Dermis blood vessel endothelial cell (primary cell): ENCODE results near the gene SLC23A1. TPM values are rescaled to one million over a fixed set of nuclear protein-coding genes. Genes with fewer than 3 reads are reported as not detected.
A peak's percentile ranks its signal among the peaks of the same experiment; 100 is the strongest.
"Not testable (repeated sequence)": the region's sequence is repeated elsewhere in the genome, so short reads cannot be mapped to it uniquely, and the experiment has no call there.

Experiments
- DNase-seq: peaks from one replicate; pipeline ENCODE4 v3.0.0; 2010
- total RNA-seq: library from RNA; depleted of rRNA; stranded (reverse); fragments of >200 nt; gene quantifications from 2 replicates; pipeline ENCODE4 v1.2.3, GENCODE V29; 2014

Gene SLC23A1
- total RNA-seq, 1 donor from 2014 or later = not detected

- peak; percentile 22 for DNase-seq
Observed at GRCh38 chr5:139368613-139369012, 14.5 kb downstream of the SLC23A1 start.

- DNase-seq = no peak
Observed at GRCh38 chr5:139364466-139364865, 18.6 kb downstream of the SLC23A1 start.

DNA sequence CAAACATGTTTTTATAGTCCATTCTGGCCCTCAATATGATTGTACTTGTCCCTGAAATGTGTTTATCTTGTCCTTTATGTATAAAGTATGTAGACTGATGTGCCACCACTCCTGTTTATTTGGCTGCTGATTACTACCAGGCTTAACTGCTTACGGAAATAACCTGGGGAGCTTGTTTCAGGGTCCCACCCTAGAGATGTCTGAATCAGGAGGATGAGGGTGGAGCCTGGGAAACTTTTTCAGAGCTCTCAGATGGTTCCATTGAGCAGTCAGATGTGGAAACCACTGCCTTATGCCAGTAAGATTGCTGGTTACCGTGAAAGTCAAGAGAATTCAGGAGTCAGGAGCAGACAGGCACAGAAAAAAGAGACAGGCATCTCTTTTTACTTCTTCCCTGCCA, 19.2 kb downstream of the SLC23A1 start:
- no peak for DNase-seq

GRCh38 chr5:139361835-139362429, 21.2 kb downstream of the SLC23A1 start:
- no peak for DNase-seq

DNA sequence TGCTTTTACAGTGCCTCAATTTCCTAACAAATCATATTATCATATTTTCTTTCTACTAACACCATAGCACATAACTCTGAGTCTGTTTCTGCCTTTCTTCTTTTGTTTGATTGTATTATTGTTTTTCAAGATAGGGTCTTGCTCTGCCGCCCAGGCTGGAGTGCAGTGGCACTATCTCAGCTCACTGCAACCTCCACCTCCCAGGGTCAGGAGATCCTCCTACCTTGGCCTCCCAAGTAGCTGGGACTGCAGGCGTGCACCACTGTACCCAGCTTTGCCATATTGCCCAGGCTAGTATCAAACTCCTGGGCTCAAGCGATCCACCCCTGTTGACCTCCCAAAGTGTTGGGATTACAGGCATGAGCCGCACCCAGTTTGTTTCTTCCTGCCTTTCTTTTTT, 22.7 kb downstream of the SLC23A1 start:
- no peak for DNase-seq

DNA sequence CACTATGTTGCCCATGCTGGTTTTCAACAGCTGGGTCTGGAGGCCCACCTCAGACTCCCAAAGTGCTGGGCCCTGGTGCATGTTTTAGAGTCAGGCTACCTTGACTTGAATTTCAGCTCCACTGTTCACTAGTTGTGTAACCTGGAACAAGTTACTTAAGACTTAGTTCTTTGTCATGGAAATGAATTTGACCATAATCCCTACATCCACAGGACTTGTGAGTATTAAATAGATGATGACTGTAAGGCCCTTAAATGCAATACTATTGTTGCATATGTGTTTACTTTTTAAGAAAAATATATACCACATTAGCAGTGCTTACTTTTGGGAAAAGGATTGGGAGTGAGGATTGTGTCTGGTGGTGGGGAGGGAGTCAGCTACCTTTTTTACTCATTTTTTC, 25.0 kb downstream of the SLC23A1 start:
- DNase-seq = no peak

GRCh38 chr5:139355900-139356299, 27.2 kb downstream of the SLC23A1 start:
- not testable (repeated sequence) for DNase-seq

DNA sequence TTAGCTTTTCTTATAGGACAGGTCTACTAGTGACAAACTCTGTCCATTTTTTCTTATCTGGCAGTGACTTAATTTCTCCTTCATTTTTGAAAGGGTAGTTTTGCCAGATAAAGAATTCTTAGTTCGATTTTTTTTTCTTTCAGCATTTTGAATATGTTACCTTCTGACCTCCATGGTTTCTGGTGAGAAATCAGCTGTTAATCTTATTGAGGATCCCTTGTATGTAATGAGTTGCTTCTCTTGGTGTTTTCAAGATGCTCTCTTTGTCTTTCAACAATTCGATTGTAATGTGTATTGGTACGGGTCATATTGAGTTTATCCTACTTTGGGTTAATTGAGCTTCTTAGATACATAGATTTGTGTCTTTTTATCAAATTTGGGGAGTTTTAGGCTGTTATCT, 28.9 kb downstream of the SLC23A1 start:
- no peak for DNase-seq

DNA sequence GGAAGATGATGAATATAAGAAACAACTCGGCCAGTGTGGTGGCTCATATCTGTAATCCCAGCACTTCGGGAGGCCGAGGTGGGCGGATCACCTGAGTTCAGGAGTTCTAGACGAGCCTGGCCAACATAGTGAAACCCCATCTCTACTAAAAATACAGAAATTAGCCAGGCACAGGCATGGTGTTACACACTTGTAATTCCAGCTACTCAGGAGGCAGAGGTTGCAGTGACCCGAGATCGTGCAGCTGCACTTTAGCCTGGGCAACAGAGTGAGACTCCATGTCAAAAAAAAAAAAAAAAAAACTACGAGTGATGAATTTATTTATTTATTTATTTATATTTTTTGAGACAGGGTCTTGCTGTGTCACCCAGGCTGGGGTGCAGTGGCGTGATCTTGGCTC, 35.2 kb downstream of the SLC23A1 start:
- DNase-seq = not testable (repeated sequence)

DNA sequence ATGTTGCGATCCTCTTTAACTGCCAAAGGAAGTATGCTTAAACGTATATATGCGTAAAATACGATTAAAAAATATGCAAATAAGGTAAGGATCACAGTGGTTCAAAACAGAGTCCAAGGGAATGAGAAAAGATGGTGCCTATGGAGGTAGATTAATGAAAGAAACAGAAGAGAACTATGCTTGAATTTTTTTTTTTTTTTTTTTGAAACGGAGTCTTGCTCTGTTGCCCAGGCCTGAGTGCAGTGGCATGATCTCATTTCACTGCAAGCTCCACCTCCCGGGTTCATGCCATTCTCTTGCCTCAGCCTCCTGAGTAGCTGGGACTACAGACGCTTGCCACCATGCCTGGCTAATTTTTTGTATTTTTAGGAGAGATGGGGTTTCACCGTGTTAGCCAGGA, 37.7 kb downstream of the SLC23A1 start:
- not testable (repeated sequence) for DNase-seq

GRCh38 chr5:139344177-139344576, 38.9 kb downstream of the SLC23A1 start:
- no peak for DNase-seq

DNA sequence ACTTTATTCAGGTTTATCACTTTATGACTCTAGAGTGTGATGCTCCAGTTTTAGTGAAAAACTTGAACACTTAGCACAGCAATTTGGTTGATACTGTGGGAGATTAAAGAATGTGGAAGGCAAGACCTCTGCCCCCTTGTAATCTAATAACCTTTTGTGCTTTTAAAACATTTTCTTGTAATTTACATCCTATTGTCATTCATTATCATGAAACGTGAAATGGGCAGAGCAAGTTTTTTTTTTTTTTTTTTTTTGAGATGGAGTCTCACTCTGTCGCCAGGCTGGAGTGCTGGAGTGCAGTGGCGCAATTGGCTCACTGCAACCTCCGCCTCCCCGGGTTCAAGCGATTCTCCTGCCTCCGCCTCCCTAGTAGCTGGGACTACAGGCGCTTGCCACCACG, 39.6 kb downstream of the SLC23A1 start:
- no peak for DNase-seq

DNA sequence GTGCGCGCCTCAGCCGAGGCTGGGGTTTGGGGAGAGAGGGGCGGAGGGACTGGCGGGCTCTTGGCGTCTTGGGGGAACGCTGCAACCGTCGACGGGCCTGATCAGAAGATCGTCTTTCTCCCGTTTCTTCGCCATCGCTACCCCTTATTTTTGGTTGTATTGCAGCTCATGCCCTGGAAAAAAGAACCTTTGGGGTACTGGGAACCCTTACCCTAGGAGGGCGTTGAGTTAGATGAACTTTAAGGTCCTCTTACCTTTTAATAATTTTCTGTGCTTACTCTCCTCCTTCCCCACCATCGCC, 40.7 kb downstream of the SLC23A1 start:
- no peak for DNase-seq

DNA sequence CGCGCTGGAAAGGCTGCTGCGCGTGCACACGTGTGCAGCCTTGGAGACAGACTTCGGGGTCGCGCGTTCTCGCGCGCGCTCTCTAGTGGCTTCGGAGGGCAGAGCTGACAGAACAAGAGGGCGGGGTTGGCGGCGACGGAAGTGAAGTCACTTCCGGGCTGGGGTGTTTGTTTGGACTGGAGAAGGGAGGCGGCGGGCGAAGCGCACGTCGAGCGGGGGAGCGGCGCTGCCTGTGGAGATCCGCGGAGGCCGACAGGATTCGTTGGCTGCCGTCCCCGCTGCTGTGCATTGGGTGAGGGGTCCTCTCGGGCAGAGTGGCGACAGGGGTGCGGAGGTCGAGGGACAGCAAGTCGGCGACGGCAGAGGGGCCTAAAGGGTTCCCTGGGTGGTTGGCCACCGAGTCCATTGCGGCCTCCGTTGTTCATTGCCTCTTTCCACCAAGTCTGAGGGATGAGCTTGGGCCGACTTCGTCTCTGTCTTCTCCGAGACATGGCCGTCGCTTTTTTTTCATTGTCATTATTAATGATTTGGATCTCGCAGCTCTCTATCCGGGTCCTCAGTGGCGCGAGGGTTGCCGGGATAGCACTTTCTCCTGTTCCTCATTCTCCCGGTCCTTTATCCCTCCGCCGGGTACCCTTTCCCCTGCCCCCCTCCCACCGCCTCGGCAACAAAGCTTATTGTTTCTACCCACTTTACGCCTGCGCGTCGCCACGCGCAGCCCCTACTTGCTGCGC, 41.2 kb downstream of the SLC23A1 start, which contains the start of gene PAIP2:
TSS of gene PAIP2 (plus strand) at position 166 of the 734 bp plus-strand sequence. CDS start 21,931 bp downstream, outside the sequence.
- peak; percentile 99 for DNase-seq

DNA sequence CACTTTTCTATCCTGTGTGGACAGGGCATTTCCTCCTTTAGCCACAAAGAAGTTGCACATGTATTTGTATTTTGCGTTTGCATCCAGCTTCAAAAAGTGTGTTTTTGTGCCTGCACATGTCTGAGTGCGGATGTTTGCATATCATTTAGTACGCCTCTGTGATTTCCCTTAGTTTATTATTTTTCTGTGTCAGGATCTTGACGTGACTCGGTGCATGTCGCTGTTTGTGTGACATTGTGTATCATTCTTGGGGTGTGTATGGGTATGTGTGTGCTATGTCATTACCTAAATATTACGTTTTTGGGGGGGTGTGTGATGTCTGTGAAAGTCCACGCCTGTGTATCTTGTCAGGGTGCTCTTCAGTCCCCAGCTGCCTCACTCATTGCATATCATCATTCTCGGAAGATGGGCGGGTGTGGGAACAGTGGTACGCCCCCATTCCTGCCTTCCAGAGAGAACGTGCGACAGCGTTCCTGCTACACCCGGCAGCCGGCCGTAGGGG, 41.9 kb downstream of the SLC23A1 start:
- peak; percentile 11 for DNase-seq

DNA sequence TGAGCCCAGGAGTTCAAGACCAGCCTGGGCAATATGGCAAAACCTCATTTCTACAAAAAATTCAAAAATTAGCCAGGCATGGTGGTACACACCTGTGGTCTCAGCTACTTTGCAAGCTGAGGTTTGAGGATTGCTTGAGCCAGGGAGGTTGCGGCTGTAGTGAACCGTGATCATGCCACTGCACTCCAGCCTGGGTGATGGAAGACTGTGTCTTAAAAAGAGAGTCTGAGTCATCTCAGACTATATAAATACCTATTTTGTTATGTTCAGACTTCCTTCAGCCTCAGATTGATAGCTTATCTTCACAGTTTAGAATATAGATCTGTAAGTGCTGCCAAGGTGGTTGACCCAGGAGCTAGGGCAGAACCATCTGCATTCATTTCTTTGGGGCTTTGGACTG, 43.0 kb downstream of the SLC23A1 start:
- DNase-seq = no peak

DNA sequence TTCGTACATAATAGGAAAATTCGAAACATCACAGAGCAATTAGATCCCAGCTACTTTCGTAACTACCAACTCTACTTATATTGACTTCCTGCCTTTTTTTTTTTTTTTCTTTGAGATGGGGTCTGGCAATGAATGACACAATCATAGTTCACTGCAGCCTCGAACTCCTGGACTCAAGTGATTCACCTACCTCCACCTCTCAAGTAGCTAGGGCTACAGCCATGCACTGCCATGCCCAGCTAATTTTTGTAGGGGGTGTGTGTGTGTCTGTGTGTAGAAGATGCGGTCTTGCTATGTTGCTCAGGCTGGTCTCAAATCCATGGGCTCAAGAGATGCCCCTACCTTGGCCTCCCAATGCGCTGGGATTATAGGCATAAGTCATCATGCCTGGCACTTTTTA, 47.3 kb downstream of the SLC23A1 start:
- no peak for DNase-seq

Other genes starting within 250 kb of the SLC23A1 start
- 50.3 and 58.0 TPM in 2 replicates for gene SIL1, start 184.9 kb downstream of the SLC23A1 start, total RNA-seq
- gene MATR3, start 89.6 kb downstream of the SLC23A1 start, total RNA-seq = 301 and 445 TPM in 2 replicates
- gene PAIP2, start 41.4 kb downstream of the SLC23A1 start, total RNA-seq = 110 and 137 TPM in 2 replicates
- 0.14 TPM in 1 of 2 replicates, not detected in the other for gene MZB1, start 6.6 kb upstream of the SLC23A1 start, total RNA-seq
- 6.1 and 9.2 TPM in 2 replicates for gene PROB1, start 11.8 kb upstream of the SLC23A1 start, total RNA-seq
- gene SPATA24, start 20.8 kb upstream of the SLC23A1 start, total RNA-seq = 8.0 and 10.0 TPM in 2 replicates
- 8.6 and 9.0 TPM in 2 replicates for gene DNAJC18, start 56.2 kb upstream of the SLC23A1 start, total RNA-seq
- gene ECSCR, start 79.4 kb upstream of the SLC23A1 start, total RNA-seq = 404 and 423 TPM in 2 replicates
- gene SMIM33, start 87.7 kb upstream of the SLC23A1 start, total RNA-seq = not detected in 2 replicates
- gene STING1, start 99.5 kb upstream of the SLC23A1 start, total RNA-seq = 36.9 and 69.6 TPM in 2 replicates
- 68.5 and 71.6 TPM in 2 replicates for gene UBE2D2, start 178.0 kb upstream of the SLC23A1 start, total RNA-seq